OCI-LY1 (cell line): ENCODE results near the gene ZNF438.

ENCODE experiments used
- H2AFZ ChIP-seq: fragments of 200-600 bp; sonication (generic), shearing (Covaris generic); 2 replicates; pipeline ENCODE4 v1.6.0; 2014; ENCODE audit warnings: antibody characterized with exemption, mild to moderate bottlenecking, low read length
- H3F3A ChIP-seq: fragments of 200-600 bp; sonication (generic), shearing (Covaris generic); 2 replicates; pipeline ENCODE4 v1.6.0; 2014; ENCODE audit warnings: mild to moderate bottlenecking, antibody characterized with exemption, low read length, moderate library complexity; ENCODE audit not compliant: insufficient read depth
- H3K27ac ChIP-seq: fragments of 200-600 bp; sonication (generic); 2 replicates; pipeline ENCODE4 v1.5.1; 2014; ENCODE audit warnings: low read length, mixed run types, mild to moderate bottlenecking, low read depth; ENCODE audit not compliant: poor library complexity, severe bottlenecking
- H3K27me3 ChIP-seq: fragments of 200-600 bp; sonication (generic); 2 replicates; pipeline ENCODE4 v1.6.0; 2014; ENCODE audit warnings: antibody characterized with exemption, mild to moderate bottlenecking, low read length, moderate library complexity; ENCODE audit not compliant: insufficient read depth
- H3K36me3 ChIP-seq: fragments of 200-600 bp; sonication (generic); 2 replicates; pipeline ENCODE4 v1.6.1; 2014; ENCODE audit warnings: mild to moderate bottlenecking, antibody characterized with exemption, low read length, moderate library complexity, mixed read lengths; ENCODE audit not compliant: insufficient read depth
- H3K4me1 ChIP-seq: fragments of 200-600 bp; sonication (generic); 2 replicates; pipeline ENCODE4 v1.5.1; 2014; ENCODE audit warnings: mild to moderate bottlenecking, low read length, moderate library complexity; ENCODE audit not compliant: insufficient read depth, severe bottlenecking
- H3K4me2 ChIP-seq: fragments of 200-600 bp; sonication (generic), shearing (Covaris generic); 2 replicates; pipeline ENCODE4 v1.6.1; 2014; ENCODE audit warnings: low read length
- H3K4me3 ChIP-seq: fragments of 200-600 bp; sonication (generic); 2 replicates; pipeline ENCODE4 v1.5.1; 2014; ENCODE audit warnings: low read length, low read depth, mild to moderate bottlenecking, mixed read lengths; ENCODE audit not compliant: poor library complexity, severe bottlenecking
- H3K79me2 ChIP-seq: fragments of 200-600 bp; shearing (Covaris generic); 2 replicates; pipeline ENCODE4 v1.6.1; 2016; ENCODE audit warnings: mixed run types, low read length, mixed read lengths; ENCODE audit not compliant: insufficient read depth
- H3K9ac ChIP-seq: fragments of 200-600 bp; sonication (generic), shearing (Covaris generic); 2 replicates; pipeline ENCODE4 v1.6.1; 2014; ENCODE audit warnings: mild to moderate bottlenecking, low read length, mixed read lengths
- H3K9me2 ChIP-seq: fragments of 200-600 bp; sonication (generic), shearing (Covaris generic); 2 replicates; pipeline ENCODE4 v1.6.1; 2014; ENCODE audit warnings: low read depth, mild to moderate bottlenecking, low read length, mixed read lengths
- H3K9me3 ChIP-seq: fragments of 200-600 bp; shearing (Covaris generic); 2 replicates; pipeline ENCODE4 v1.6.1; 2014; ENCODE audit warnings: low read length, mixed read lengths
- H4K20me1 ChIP-seq: fragments of 200-600 bp; sonication (generic), shearing (Covaris generic); 2 replicates; pipeline ENCODE4 v1.6.0; 2016; ENCODE audit warnings: mild to moderate bottlenecking, low read length; ENCODE audit not compliant: insufficient read depth
- CTCF ChIP-seq: fragments of 200-600 bp; sonication (generic), shearing (Covaris generic); IDR thresholded peaks from 2 replicates; pipeline ENCODE4 v1.5.1; 2017; ENCODE audit warnings: mild to moderate bottlenecking, antibody characterized with exemption, low read length, moderate library complexity, mixed read lengths
- EZH2 ChIP-seq: fragments of 200-600 bp; sonication (generic), shearing (Covaris generic); IDR thresholded peaks from 2 replicates; pipeline ENCODE4 v1.8.0; 2017; ENCODE audit warnings: borderline replicate concordance, mixed run types, mild to moderate bottlenecking, antibody characterized with exemption, low read length, moderate library complexity, mixed read lengths

Gene ZNF438

GRCh38 chr10:31010062-31010461, 21.6 kb downstream of the ZNF438 start:
- no peak overlapping the region for H3K4me3 ChIP-seq
- H3K36me3 ChIP-seq: no peaks in the 10 kb centered on the region
- H3K9ac ChIP-seq: no peak overlapping the region
- no peaks in the 10 kb centered on the region for H3K9me3 ChIP-seq
- TF ChIP-seq CTCF (no peak), EZH2 (no peak)
- H3K9me2 ChIP-seq: no peaks in the 10 kb centered on the region
- no peaks in the 10 kb centered on the region; the same call in 1 of the 2 replicates for H3K27me3 ChIP-seq
- H3F3A ChIP-seq: no peaks in the 10 kb centered on the region
- H3K27ac ChIP-seq: no peak overlapping the region
- no peaks in the 10 kb centered on the region for H3K4me1 ChIP-seq
- H2AFZ ChIP-seq: no peak overlapping the region
- H3K4me2 ChIP-seq: no peak overlapping the region
- no peaks in the 10 kb centered on the region for H3K79me2 ChIP-seq
- H4K20me1 ChIP-seq: no peaks in the 10 kb centered on the region

- Histone ChIP-seq H2AFZ (no peak overlapping the region), H3F3A (no peaks in the 10 kb centered on the region), H3K36me3 (no peaks in the 10 kb centered on the region), H3K27me3 (no peaks in the 10 kb centered on the region; the same call in 1 of the 2 replicates), H3K79me2 (no peaks in the 10 kb centered on the region), H3K4me2 (no peak overlapping the region), H4K20me1 (no peaks in the 10 kb centered on the region), H3K4me3 (no peak overlapping the region), H3K9ac (no peak overlapping the region), H3K9me3 (no peaks in the 10 kb centered on the region), H3K9me2 (no peaks in the 10 kb centered on the region), H3K4me1 (no peaks in the 10 kb centered on the region), H3K27ac (no peak overlapping the region)
- TF ChIP-seq EZH2: no peak
- no peak for TF ChIP-seq CTCF
These were observed 25.8 kb downstream of the ZNF438 start for GRCh38 chr10:31005895-31006294.

GRCh38 chr10:31004611-31005193, 27.0 kb downstream of the ZNF438 start:
- H3K9me3 ChIP-seq: no peaks in the 10 kb centered on the region
- no peaks in the 10 kb centered on the region for H3K36me3 ChIP-seq
- no peak overlapping the region for H3K4me3 ChIP-seq
- TF ChIP-seq EZH2 (no peak), CTCF (no peak)
- H2AFZ ChIP-seq: no peak overlapping the region
- H3K9me2 ChIP-seq: no peaks in the 10 kb centered on the region
- H3K27me3 ChIP-seq: no peaks in the 10 kb centered on the region; the same call in 1 of the 2 replicates
- no peaks in the 10 kb centered on the region for H4K20me1 ChIP-seq
- H3F3A ChIP-seq: no peaks in the 10 kb centered on the region
- H3K4me1 ChIP-seq: no peaks in the 10 kb centered on the region
- H3K27ac ChIP-seq: no peak overlapping the region
- no peaks in the 10 kb centered on the region for H3K79me2 ChIP-seq
- no peak overlapping the region for H3K4me2 ChIP-seq
- no peak overlapping the region for H3K9ac ChIP-seq
